Measurements from ENCODE around the gene ZNF226.
A peak's percentile ranks its signal among the peaks of the same experiment; 100 is the strongest.
"Not testable (repeated sequence)": the region's sequence is repeated elsewhere in the genome, so short reads cannot be mapped to it uniquely, and the experiment has no call there.

The ZNF226 gene

DNA sequence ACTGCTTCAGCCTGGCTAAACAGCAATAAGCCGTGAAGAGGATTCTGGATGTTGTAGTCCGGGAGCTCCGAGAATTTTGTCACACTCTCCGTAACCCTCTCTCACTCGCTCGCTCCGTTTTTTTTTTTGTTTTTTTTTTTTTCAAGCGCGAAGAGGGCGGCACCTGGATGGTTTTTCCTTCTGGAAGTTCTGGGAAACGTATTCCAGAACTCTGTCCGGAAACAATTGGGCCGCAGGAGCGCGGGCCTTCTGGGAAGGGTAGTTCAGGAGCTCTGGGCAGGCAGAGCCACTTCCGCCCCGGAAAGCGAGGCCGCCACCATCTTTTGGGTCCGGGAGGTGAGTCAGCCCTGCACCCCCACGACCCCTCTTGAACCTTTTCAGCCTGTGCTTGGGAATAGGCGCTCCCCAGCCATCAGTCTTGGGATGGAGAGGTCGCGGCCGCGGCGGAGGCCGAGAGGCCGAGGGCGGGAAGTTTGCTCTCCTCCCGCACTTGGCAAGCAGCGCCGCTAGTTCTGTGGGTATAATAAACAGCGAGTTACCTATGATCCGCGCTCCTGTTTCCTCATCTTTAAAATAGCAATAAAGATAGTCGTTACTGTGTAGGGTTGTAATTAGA lies 47.5 kb downstream of the ZNF226 start, which contains the start of gene ZNF227:
TSS of gene ZNF227 (plus strand) at position 283 of the 616 bp plus-strand sequence. CDS start 5,261 bp downstream, outside the sequence.
- peak; percentile 66 to 77 for DNase-seq (ENCODE audit: low read depth in 2 of 2)

DNA sequence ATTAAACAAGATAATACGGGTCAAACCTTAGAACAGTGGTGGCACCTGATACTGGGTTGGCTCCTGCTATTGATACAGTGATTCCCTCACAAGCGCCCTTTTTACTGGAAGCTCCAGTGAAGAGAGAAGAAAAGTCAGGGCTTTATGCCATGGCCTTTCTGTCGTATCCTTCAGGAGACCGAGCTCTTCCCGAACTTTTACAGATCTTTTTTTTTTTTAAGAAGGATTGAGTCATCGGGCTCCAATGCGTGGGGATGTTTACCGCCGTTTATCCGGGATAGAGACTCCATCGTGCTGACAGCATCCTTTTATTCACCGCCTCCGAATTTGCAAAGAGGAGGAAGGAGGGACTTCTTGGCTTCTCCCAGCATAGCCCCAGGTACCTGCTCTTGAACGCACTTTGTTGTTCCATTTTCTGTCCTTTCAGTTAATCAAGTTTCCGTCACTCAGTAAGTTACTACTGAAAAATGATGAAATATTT lies 48.0 kb downstream of the ZNF226 start:
- no peak for DNase-seq (ENCODE audit: low read depth in 2 of 2)

DNA sequence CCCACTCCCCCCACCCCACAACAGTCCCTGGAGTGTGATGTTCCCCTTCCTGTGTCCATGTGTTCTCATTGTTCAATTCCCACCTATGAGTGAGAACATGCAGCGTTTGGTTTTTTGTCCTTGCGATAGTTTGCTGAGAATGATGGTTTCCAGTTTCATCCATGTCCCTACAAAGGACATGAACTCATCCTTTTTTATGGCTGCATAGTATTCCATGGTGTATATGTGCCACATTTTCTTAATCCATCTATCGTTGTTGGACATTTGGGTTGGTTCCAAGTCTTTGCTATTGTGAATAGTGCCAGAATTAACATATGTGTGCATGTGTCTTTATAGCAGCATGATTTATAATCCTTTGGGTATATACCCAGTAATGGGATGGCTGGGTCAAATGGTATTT lies 55.0 kb downstream of the ZNF226 start:
- not testable (repeated sequence) for DNase-seq (ENCODE audit: low read depth in 2 of 2)

DNA sequence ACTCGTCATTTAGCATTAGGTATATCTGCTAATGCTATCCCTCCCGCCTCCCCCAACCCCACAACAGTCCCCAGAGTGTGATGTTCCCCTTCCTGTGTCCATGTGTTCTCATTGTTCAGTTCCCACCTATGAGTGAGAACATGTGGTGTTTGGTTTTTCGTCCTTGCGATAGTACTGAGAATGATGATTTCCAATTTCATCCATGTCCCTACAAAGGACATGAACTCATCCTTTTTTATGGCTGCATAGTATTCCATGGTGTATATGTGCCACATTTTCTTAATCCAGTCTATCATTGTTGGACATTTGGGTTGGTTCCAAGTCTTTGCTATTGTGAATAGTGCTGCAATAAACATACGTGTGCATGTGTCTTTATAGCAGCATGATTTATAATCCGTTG lies 55.9 kb downstream of the ZNF226 start:
- DNase-seq (ENCODE audit: low read depth in 2 of 2), result not testable (repeated sequence)

DNA sequence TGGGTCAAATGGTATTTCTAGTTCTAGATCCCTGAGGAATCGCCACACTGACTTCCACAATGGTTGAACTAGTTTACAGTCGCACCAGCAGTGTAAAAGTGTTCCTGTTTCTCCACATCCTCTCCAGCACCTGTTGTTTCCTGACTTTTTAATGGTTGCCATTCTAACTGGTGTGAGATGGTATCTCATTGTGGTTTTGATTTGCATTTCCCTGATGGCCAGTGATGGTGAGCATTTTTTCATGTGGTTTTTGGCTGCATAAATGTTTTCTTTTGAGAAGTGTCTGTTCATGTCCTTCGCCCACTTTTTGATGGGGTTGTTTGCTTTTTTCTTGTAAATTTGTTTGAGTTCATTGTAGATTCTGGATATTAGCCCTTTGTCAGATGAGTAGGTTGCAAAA lies 56.4 kb downstream of the ZNF226 start:
- not testable (repeated sequence) for DNase-seq (ENCODE audit: low read depth in 2 of 2)
